ENCODE results near the gene KRT7.
A peak's percentile ranks its signal among the peaks of the same experiment; 100 is the strongest.

The KRT7 gene

DNA sequence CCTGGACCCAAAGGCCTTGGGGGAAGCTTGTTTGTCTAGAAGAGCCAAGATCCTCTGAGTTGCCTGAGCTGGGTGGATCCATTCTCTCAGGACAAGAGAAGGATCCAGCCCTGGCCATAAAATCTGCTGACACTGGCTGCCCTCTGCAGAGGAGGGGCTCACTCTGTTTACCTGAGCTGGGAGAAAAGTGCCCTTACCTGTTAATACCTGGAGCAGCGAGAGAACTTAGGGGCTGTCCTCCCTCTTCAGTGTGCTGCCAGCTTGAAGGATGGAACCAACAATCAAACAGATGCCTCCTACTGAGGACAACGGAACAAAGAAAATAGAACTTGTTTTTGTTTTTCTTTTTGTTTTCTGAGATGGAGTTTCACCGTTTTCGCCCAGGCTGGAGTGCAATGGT is 7.3 kb upstream of the KRT7 start:
- Histone ChIP-seq H3K27ac (ENCODE audit: low read depth, low read length) (no peak overlapping the region), H3K36me3 (ENCODE audit: control insufficient read depth, insufficient read depth, low read length) (no peaks in the 10 kb centered on the region), H3K4me1 (ENCODE audit: control insufficient read depth, insufficient read depth, low read length) (no peaks in the 10 kb centered on the region), H3K9me3 (ENCODE audit: control insufficient read depth, insufficient read depth, low read depth, low read length) (no peaks in the 10 kb centered on the region), H3K4me3 (ENCODE audit: low read depth, low read length) (no peak overlapping the region), H3K9ac (ENCODE audit: low read length) (no peak overlapping the region), H3K27me3 (ENCODE audit: control insufficient read depth, insufficient read depth, low read length) (peaks cover 31% of the 10 kb centered on the region)

DNA sequence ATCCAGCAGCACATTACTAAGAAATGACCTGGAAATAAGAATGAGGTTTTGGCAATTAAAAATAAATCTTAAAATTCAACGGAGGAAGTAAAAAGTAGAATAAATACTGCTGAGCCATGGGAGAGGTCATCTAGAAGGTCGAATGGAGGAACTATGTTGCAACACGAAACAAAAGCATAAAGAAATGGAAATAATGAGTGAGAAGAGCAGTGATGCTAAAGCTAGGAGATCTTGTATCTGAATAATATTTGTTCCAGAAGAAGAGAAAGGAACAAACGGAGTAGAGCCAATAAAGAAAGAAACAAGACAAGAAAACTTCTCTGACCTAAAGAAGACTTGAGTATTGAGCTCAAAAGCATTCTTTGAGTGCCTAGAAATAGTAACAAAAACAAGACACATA is 6.6 kb upstream of the KRT7 start:
- no peaks in the 10 kb centered on the region for H3K9me3 ChIP-seq (ENCODE audit: control insufficient read depth, insufficient read depth, low read depth, low read length)
- no peak overlapping the region for H3K27ac ChIP-seq (ENCODE audit: low read depth, low read length)
- no peak overlapping the region for H3K9ac ChIP-seq (ENCODE audit: low read length)
- H3K4me3 ChIP-seq (ENCODE audit: low read depth, low read length): no peak overlapping the region
- H3K4me1 ChIP-seq (ENCODE audit: control insufficient read depth, insufficient read depth, low read length): peaks cover 5% of the 10 kb centered on the region
- peaks cover 35% of the 10 kb centered on the region for H3K27me3 ChIP-seq (ENCODE audit: control insufficient read depth, insufficient read depth, low read length)
- no peaks in the 10 kb centered on the region for H3K36me3 ChIP-seq (ENCODE audit: control insufficient read depth, insufficient read depth, low read length)

DNA sequence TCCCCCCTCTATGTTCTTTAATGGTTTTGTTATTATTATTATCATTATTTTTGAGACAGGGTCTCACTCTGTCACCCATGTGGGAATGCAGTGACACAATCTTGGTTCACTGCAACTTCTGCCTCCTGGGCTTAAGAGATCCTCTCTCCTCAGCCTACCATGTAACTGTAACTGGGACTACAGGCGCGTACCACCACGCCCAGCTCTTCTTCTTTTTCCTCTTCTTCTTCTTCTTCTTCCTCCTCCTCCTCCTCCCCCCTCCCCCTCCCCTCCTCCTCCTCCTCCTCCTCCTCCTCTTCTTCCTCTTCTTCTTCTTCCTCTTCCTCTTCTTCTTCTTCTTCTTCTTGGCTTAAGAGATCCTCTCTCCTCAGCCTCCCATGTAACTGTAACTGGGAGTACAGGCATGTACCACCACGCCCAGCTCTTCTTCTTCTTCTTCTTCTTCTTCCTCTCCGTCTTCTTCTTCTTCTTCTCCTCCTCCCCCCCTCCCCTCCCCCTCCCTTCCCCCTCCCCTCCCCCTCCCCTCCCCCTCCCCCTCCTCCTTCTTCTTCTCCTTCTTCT is 5.4 kb upstream of the KRT7 start:
- peaks cover 48% of the 10 kb centered on the region for H3K27me3 ChIP-seq (ENCODE audit: control insufficient read depth, insufficient read depth, low read length)

DNA sequence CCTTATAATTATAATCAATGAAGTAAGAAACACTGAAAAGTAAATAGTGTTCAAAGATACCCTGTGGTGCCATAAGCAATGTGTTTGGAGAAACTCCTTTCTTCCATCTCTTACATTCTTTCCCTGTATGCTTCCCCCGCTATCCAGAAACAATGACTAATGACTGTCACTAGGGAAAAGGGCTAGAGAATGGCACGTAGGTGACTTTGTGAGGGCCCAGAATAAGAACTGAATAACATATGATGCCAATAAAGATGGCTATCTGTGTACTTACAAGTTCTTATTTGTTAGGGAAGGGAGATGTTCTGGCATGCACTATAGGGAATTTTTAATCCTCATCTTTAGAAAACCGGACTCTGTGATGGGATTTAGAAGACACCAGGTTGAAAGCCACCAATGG is 4.7 kb upstream of the KRT7 start:
- Histone ChIP-seq H3K27me3 (ENCODE audit: control insufficient read depth, insufficient read depth, low read length) (peaks cover 55% of the 10 kb centered on the region), H3K36me3 (ENCODE audit: control insufficient read depth, insufficient read depth, low read length) (no peaks in the 10 kb centered on the region), H3K9ac (ENCODE audit: low read length) (no peak overlapping the region), H3K9me3 (ENCODE audit: control insufficient read depth, insufficient read depth, low read depth, low read length) (no peaks in the 10 kb centered on the region), H3K4me3 (ENCODE audit: low read depth, low read length) (no peak overlapping the region), H3K27ac (ENCODE audit: low read depth, low read length) (no peak overlapping the region), H3K4me1 (ENCODE audit: control insufficient read depth, insufficient read depth, low read length) (peaks cover 19% of the 10 kb centered on the region)

More for the DNA sequence above, 5.4 kb upstream of the KRT7 start:
- H3K4me1 ChIP-seq (ENCODE audit: control insufficient read depth, insufficient read depth, low read length): peaks cover 17% of the 10 kb centered on the region
- no peak overlapping the region for H3K9ac ChIP-seq (ENCODE audit: low read length)
- H3K27ac ChIP-seq (ENCODE audit: low read depth, low read length): no peak overlapping the region
- no peaks in the 10 kb centered on the region for H3K36me3 ChIP-seq (ENCODE audit: control insufficient read depth, insufficient read depth, low read length)
- H3K9me3 ChIP-seq (ENCODE audit: control insufficient read depth, insufficient read depth, low read depth, low read length): no peaks in the 10 kb centered on the region
- H3K4me3 ChIP-seq (ENCODE audit: low read depth, low read length): no peak overlapping the region

DNA sequence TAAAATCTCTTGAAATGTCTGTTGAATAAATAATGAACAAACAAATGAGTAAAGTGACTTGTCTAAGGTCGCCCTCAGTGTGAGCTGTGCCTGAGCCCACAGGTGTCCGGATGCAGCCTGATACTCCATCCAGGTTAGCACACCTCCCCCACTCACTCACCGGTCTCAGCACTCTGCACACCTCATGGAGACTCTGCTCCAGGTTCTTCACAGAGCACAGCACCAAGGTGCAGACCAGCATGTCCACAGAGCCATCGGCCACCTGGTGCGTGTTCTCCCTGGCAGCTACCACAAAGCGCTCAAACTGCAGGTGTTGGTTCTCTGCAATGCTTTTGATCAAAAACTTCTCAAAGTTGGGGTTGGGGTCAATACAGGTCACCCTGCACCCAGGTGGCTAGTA is 4.1 kb upstream of the KRT7 start:
- Histone ChIP-seq H3K27me3 (ENCODE audit: control insufficient read depth, insufficient read depth, low read length) (peaks cover 59% of the 10 kb centered on the region), H3K27ac (ENCODE audit: low read depth, low read length) (no peak overlapping the region), H3K9ac (ENCODE audit: low read length) (no peak overlapping the region), H3K36me3 (ENCODE audit: control insufficient read depth, insufficient read depth, low read length) (no peaks in the 10 kb centered on the region), H3K4me3 (ENCODE audit: low read depth, low read length) (no peak overlapping the region), H3K9me3 (ENCODE audit: control insufficient read depth, insufficient read depth, low read depth, low read length) (no peaks in the 10 kb centered on the region), H3K4me1 (ENCODE audit: control insufficient read depth, insufficient read depth, low read length) (peaks cover 22% of the 10 kb centered on the region)

DNA sequence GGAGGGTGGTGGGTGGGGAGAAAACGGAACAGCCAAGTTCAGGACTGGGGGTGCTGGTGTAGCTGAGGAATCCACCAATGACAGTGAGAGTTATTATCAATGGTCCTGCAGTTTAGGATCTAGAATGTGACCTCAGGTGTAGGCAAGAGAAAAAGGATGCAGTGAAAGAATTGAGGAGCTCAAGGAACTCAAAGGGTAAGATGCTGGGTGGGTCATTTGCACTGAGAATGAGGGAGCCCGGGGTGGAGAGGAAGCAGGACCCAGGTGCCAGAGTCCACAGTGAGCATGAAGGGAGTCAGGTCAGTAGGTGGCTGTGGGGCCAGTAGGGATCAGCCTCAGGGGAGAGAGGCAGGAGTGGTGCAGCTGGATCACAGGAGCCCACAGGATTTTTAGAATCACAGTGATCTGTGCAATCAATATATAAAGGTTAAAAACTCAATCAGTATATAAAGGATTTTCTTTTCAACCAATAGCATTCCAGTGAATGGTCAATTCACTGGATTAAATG is 3.2 kb upstream of the KRT7 start:
- Histone ChIP-seq H3K4me1 (ENCODE audit: control insufficient read depth, insufficient read depth, low read length) (peaks cover 30% of the 10 kb centered on the region), H3K9me3 (ENCODE audit: control insufficient read depth, insufficient read depth, low read depth, low read length) (no peaks in the 10 kb centered on the region), H3K9ac (ENCODE audit: low read length) (no peak overlapping the region), H3K36me3 (ENCODE audit: control insufficient read depth, insufficient read depth, low read length) (no peaks in the 10 kb centered on the region), H3K27me3 (ENCODE audit: control insufficient read depth, insufficient read depth, low read length) (peaks cover 63% of the 10 kb centered on the region), H3K4me3 (ENCODE audit: low read depth, low read length) (no peak overlapping the region), H3K27ac (ENCODE audit: low read depth, low read length) (no peak overlapping the region)

DNA sequence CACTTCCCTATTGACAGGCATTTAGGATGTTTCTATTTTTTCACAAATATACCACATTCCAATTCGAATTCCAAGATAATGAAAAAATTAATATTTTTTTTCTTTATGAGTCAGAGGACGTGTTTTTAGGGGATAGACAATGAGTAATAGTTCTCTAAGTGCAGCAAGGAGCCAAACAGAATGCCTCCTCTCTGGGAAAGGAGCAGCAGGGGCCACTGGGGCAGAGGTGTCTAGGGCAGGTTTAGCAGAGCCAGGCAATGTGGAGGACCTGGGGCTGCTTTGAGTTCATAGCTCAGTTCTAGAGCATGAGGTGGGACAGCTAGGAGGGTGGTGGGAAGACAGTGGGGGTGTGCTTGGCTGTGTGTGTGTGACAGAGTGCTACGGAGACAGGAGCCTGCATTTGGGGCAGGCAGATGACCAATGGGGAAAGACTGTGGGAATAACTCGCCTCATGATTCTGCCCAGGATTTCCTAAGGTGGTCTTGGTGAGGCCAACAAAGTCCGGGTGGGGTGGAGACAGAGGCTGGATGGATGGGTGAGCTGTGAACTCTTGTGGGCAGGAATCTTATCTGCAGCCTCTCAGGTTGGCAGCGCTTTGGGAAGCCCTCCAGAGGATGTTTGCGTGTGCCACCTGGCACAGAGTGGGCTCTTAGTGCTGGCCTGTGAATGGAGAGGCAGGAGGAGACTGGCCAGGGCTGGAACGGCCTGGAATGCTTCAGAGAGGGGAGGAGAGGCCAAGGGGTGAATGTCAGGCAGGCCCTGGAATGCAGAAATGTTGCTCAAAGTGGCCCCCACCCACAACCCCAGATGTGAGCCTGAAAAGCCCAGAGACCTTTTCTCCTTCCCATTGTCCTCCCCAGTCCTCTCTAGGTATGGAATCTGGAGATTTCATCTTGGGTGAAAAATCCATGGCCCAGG is 2.4 kb upstream of the KRT7 start:
- H3K27me3 ChIP-seq (ENCODE audit: control insufficient read depth, insufficient read depth, low read length): peaks cover 70% of the 10 kb centered on the region
- no peaks in the 10 kb centered on the region for H3K9me3 ChIP-seq (ENCODE audit: control insufficient read depth, insufficient read depth, low read depth, low read length)
- H3K36me3 ChIP-seq (ENCODE audit: control insufficient read depth, insufficient read depth, low read length): no peaks in the 10 kb centered on the region
- no peak overlapping the region for H3K27ac ChIP-seq (ENCODE audit: low read depth, low read length)
- no peak overlapping the region for H3K4me3 ChIP-seq (ENCODE audit: low read depth, low read length)
- no peak overlapping the region for H3K9ac ChIP-seq (ENCODE audit: low read length)
- peaks cover 30% of the 10 kb centered on the region for H3K4me1 ChIP-seq (ENCODE audit: control insufficient read depth, insufficient read depth, low read length)

DNA sequence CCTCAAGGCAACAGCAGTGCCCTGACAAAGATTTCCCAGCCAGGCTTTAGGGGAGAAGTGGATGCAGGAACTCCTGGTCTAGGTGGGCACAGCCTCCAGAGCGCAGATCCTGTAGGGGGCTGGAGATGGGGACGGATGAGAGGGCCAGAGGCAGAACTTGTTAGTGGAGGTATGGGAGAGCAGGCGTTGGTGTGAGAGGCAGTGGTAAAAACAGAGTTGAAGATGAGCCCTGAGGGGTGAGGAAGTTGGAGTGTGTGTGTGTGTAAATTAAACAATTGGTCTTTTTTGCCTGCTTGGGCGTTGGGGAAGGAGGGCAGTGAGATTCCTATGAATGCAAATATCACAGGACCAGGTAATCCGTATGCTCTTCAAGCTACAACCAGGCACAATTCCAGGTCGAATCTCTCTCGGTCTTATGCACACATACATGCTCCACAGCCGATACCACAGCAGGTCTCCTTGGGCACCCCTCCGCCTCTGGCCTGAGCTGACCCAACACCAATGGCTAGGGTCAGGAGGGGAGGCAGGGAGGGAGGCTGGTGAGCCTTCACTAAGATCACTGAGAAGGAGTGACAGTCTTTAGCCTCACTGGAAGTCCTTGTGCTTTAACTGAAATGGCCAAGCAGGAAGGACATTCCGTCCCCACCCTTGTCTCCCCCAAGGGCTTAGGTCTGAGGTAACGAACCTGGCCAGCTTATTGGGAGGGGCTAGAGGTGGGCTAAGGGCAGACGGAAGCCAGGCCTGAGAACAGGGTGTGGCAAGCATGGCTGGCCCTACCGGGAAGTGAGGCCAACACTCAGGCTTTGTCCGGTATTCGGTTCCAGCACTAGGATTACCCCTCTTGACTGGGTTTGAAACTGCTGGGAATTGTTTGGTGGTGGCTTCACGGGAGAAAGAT is 1.5 kb upstream of the KRT7 start:
- H3K9ac ChIP-seq (ENCODE audit: low read length): no peak overlapping the region

DNA sequence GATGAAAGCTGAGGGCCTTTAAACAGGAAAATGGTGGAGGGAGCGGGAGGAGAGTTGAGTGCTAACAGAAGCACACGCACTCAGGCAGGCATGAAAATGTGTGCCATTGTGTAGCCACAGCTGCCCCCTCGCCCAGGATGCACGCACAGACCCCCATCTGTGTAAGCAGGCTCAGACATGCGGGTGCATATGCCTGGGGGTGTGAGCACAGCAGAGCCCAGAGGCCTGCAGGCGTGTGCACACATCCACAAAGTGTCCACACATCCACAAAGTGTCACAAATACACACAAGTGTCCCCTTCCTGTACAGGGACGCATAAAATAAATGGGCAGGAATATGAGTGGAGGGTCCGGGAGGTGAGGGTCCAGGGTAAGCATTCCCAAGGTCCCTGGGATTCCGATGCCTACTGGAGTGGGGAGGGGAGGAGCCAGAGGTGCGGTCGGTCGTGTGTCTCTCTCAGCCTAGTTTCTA is 805 bp upstream of the KRT7 start:
- Histone ChIP-seq H3K9ac (ENCODE audit: low read length) (no peak overlapping the region), H3K9me3 (ENCODE audit: control insufficient read depth, insufficient read depth, low read depth, low read length) (no peaks in the 10 kb centered on the region), H3K27me3 (ENCODE audit: control insufficient read depth, insufficient read depth, low read length) (peaks cover 77% of the 10 kb centered on the region), H3K27ac (ENCODE audit: low read depth, low read length) (no peak overlapping the region), H3K36me3 (ENCODE audit: control insufficient read depth, insufficient read depth, low read length) (no peaks in the 10 kb centered on the region), H3K4me3 (ENCODE audit: low read depth, low read length) (peak overlapping the region; percentile 61), H3K4me1 (ENCODE audit: control insufficient read depth, insufficient read depth, low read length) (peaks cover 33% of the 10 kb centered on the region)

More for the DNA sequence above, 1.5 kb upstream of the KRT7 start:
- Histone ChIP-seq H3K9me3 (ENCODE audit: control insufficient read depth, insufficient read depth, low read depth, low read length) (no peaks in the 10 kb centered on the region), H3K27me3 (ENCODE audit: control insufficient read depth, insufficient read depth, low read length) (peaks cover 75% of the 10 kb centered on the region), H3K4me3 (ENCODE audit: low read depth, low read length) (no peak overlapping the region), H3K27ac (ENCODE audit: low read depth, low read length) (no peak overlapping the region), H3K4me1 (ENCODE audit: control insufficient read depth, insufficient read depth, low read length) (peaks cover 30% of the 10 kb centered on the region), H3K36me3 (ENCODE audit: control insufficient read depth, insufficient read depth, low read length) (no peaks in the 10 kb centered on the region)

DNA sequence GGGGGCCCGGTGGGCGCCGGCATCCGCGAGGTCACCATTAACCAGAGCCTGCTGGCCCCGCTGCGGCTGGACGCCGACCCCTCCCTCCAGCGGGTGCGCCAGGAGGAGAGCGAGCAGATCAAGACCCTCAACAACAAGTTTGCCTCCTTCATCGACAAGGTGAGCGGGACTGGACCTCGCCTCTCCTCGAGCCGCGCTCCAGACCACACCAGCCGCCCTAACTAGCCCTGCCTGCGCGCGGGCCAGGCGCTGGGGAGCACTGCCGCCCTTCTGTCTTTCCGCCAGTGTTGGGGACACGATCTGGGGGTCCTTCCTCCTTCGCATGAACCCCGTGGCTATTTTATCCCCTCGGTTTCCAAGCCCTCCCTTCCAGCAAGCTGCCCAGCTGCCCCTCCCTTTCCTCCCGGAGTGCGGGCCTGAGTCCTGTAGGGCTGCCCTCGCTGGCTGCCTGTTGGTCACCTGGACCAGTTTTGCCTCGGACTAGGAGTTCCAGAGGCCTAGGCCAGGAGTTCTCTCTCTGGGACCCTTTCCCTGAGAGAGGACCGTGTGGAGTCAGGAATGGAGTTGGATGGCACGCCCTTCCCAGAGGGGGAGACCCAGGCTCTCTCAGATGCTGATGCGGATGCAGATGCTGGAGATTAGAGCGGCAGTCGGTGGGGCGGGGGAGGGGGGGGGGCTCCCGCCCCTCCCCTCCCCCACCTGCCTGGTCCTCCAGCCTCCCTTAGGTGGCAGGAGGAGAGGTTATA is 592 bp downstream of the KRT7 start:
- H3K36me3 ChIP-seq (ENCODE audit: control insufficient read depth, insufficient read depth, low read length): no peaks in the 10 kb centered on the region
- H3K27me3 ChIP-seq (ENCODE audit: control insufficient read depth, insufficient read depth, low read length): peaks cover 77% of the 10 kb centered on the region
- peaks cover 46% of the 10 kb centered on the region for H3K4me1 ChIP-seq (ENCODE audit: control insufficient read depth, insufficient read depth, low read length)
- peak overlapping the region; percentile 5 for H3K9ac ChIP-seq (ENCODE audit: low read length)
- no peaks in the 10 kb centered on the region for H3K9me3 ChIP-seq (ENCODE audit: control insufficient read depth, insufficient read depth, low read depth, low read length)
- H3K4me3 ChIP-seq (ENCODE audit: low read depth, low read length): peak overlapping the region; percentile 61
- H3K27ac ChIP-seq (ENCODE audit: low read depth, low read length): no peak overlapping the region
